B cell (primary cell): ENCODE measurements around the gene UNC119B. TPM values are rescaled to one million over a fixed set of nuclear protein-coding genes. Genes with fewer than 3 reads are reported as not detected.

ENCODE experiments used
- ATAC-seq: fragments of 200-7000 bp; cut with Tn5 transposase; one replicate; pipeline ENCODE4 v1.10.0; 2021; ENCODE audit warnings: low read depth, mild to moderate bottlenecking, moderate number of reproducible peaks, moderate library complexity
- CTCF ChIA-PET: fragments of 350-600 bp; sonication (Branson Sonifier 250); formaldehyde crosslinking; loops from one replicate; lab custom pipeline; 2021; ENCODE audit warnings: antibody characterized with exemption, inconsistent platforms; lab: Charles Lee
- POLR2A ChIA-PET: fragments of 350-600 bp; sonication (Branson Sonifier 250); formaldehyde crosslinking; loops from one replicate; lab custom pipeline; 2021; ENCODE audit warnings: antibody characterized with exemption; lab: Charles Lee
- DNase-seq: peaks from one replicate; pipeline ENCODE4 v3.0.0; 2013
- H2AFZ ChIP-seq: 2 replicates; pipeline ENCODE4 v1.6.1; 2012; ENCODE audit warnings: mild to moderate bottlenecking, low read depth, low read length; ENCODE audit not compliant: insufficient read depth, poor library complexity, severe bottlenecking
- H3K27ac ChIP-seq, 2 donors: 1 replicate in 1 of 2; 2 replicates in 1 of 2; pipeline ENCODE4 v1.5.1; 2012 to 2013; ENCODE audit warnings: low read length in 2 of 2, mild to moderate bottlenecking in 2 of 2, moderate library complexity in 1 of 2
- H3K27me3 ChIP-seq, 4 experiments: fragments of 200-600 bp in 1 of 4; sonication (generic) in 1 of 4; replicated peaks in 1 of 4; 1 replicate in 2 of 4; 2 replicates in 2 of 4; pipeline versions ENCODE4 v1.6.1 to v1.7.0; 2013 to 2016; ENCODE audit warnings: low read length in 3 of 4, mild to moderate bottlenecking in 2 of 4, mixed read lengths in 1 of 4, moderate library complexity in 1 of 4; ENCODE audit not compliant: insufficient read depth in 4 of 4, control insufficient read depth in 3 of 4; ENCODE audit errors: control extremely low read depth in 1 of 4
- H3K36me3 ChIP-seq, 2 experiments: replicated peaks in 1 of 2; 1 replicate in 1 of 2; 2 replicates in 1 of 2; pipeline versions ENCODE4 v1.6.1 to v1.7.1; 2013; ENCODE audit warnings: low read length in 1 of 2; ENCODE audit not compliant: insufficient read depth in 2 of 2, control insufficient read depth in 1 of 2; ENCODE audit errors: control extremely low read depth in 1 of 2, extremely low read depth in 1 of 2
- H3K4me1 ChIP-seq, 2 donors: fragments of 200-600 bp in 1 of 2; sonication (generic) in 1 of 2; 1 replicate in 1 of 2; 2 replicates in 1 of 2; pipeline versions ENCODE4 v1.5.1 to v1.6.1; 2013 to 2017; ENCODE audit warnings: low read length in 2 of 2; ENCODE audit not compliant: control insufficient read depth in 2 of 2, insufficient read depth in 2 of 2
- H3K4me2 ChIP-seq: replicated peaks from 2 replicates; pipeline ENCODE3; 2012; ENCODE audit warnings: mild to moderate bottlenecking, low read depth, low read length; ENCODE audit not compliant: poor library complexity, severe bottlenecking
- H3K4me3 ChIP-seq, 5 experiments: fragments of 200-600 bp in 1 of 5; sonication (generic) in 1 of 5; 1 replicate in 3 of 5; 2 replicates in 2 of 5; pipeline versions ENCODE4 v1.5.1 to v1.7.0; 2011 to 2016; ENCODE audit warnings: low read length in 4 of 5, mild to moderate bottlenecking in 4 of 5, low read depth in 2 of 5, control low read depth in 1 of 5, moderate library complexity in 1 of 5; ENCODE audit not compliant: insufficient read depth in 1 of 5; ENCODE audit errors: control extremely low read depth in 1 of 5, extremely low read depth in 1 of 5
- H3K79me2 ChIP-seq: fragments of 200-600 bp; sonication (generic); one replicate; pipeline ENCODE4 v1.6.0; 2016; ENCODE audit warnings: low read length; ENCODE audit not compliant: control insufficient read depth, insufficient read depth
- H3K9ac ChIP-seq: fragments of 200-600 bp; sonication (generic); 2 replicates; pipeline ENCODE4 v1.6.1; 2017; ENCODE audit warnings: mild to moderate bottlenecking, low read length, moderate library complexity
- H3K9me3 ChIP-seq, 3 donors: one replicate each; pipeline versions ENCODE4 v1.6.1 to v1.7.1; 2013; ENCODE audit warnings: low read length in 2 of 3; ENCODE audit not compliant: control insufficient read depth in 2 of 3, insufficient read depth in 1 of 3; ENCODE audit errors: control extremely low read depth in 1 of 3
- H4K20me1 ChIP-seq: 2 replicates; pipeline ENCODE4 v1.6.0; 2012; ENCODE audit warnings: mild to moderate bottlenecking, low read length; ENCODE audit not compliant: insufficient read depth, control insufficient read depth, poor library complexity, severe bottlenecking
- H3K27ac Mint-ChIP-seq: one replicate; pipeline ENCODE4 v1.8.0; 2021; ENCODE audit warnings: mixed read lengths
- H3K27me3 Mint-ChIP-seq: one replicate; pipeline ENCODE4 v1.8.0; 2021; ENCODE audit warnings: mixed read lengths
- H3K4me1 Mint-ChIP-seq: one replicate; pipeline ENCODE4 v1.8.0; 2021; ENCODE audit warnings: mixed read lengths
- H3K4me3 Mint-ChIP-seq: one replicate; pipeline ENCODE4 v1.8.0; 2021; ENCODE audit warnings: mixed read lengths
- H3K9me3 Mint-ChIP-seq: one replicate; pipeline ENCODE4 v1.8.0; 2022; ENCODE audit warnings: mixed read lengths; ENCODE audit not compliant: insufficient read depth
- CTCF ChIP-seq: fragments of 200-600 bp; IDR thresholded peaks from one replicate; pipeline ENCODE4 v1.8.0; 2022; ENCODE audit warnings: antibody characterized with exemption, mild to moderate bottlenecking
- EZH2 ChIP-seq: IDR thresholded peaks from 2 replicates; pipeline ENCODE4 v1.6.1; 2012; ENCODE audit warnings: borderline replicate concordance, low read depth, mild to moderate bottlenecking, moderate library complexity, low read length; ENCODE audit not compliant: insufficient read depth, poor library complexity, severe bottlenecking
- WGBS: methylation state at CpG from one replicate; pipeline ENCODE4 v1.1.5; 2013; ENCODE audit warnings: missing lambda C conversion rate; ENCODE audit not compliant: insufficient coverage; 5-methylcytosine and 5-hydroxymethylcytosine counted together
- intact Hi-C: fragments of 100-400 bp; cut with micrococcal nuclease; formaldehyde crosslinking; loops from one replicate; pipeline ENCODE4 v1.10.0; 2022
- polyA plus RNA-seq: library from polyadenylated mRNA; depleted of rRNA; stranded (reverse); fragments of >200 nt; gene quantifications from 2 replicates; pipeline ENCODE4 v1.2.3, GENCODE V29; 2012
- total RNA-seq, 2 donors: library from RNA; stranded (reverse); fragments of 120-200 nt in 1 of 2; gene quantifications; 1 replicate in 1 of 2; 2 replicates in 1 of 2; pipeline versions ENCODE4 v1.2.3 to v1.2.4, GENCODE V29; 2013 to 2022

UNC119B gene
- total and polyA plus RNA-seq, 2 donors (not counting 1 experiment from before 2014, with no cell fraction given): 7.2 to 22.7 TPM

- H3K4me1 ChIP-seq: no peaks in the 10 kb centered on the region
- no peak for TF ChIP-seq EZH2
- no peak for TF ChIP-seq CTCF
- ChIA-PET CTCF (no interaction called here), POLR2A (interaction anchor here (0.7 kb wide), 2 partner anchors 36 to 299 kb away, joined by 6 to 7 read pairs; no protein-coding TSS in a partner anchor)
- H3K27me3 ChIP-seq: no peaks in the 10 kb centered on the region
- no peaks in the 10 kb centered on the region for H4K20me1 ChIP-seq
- no peaks in the 10 kb centered on the region for H3K9me3 Mint-ChIP-seq
- WGBS: no CpG with 5 or more reads among the region's 3 CpGs
- H3K27ac Mint-ChIP-seq: no peak overlapping the region
- H2AFZ ChIP-seq: no peak overlapping the region
- H3K4me3 ChIP-seq: no peak overlapping the region
- H3K4me1 Mint-ChIP-seq: no peaks in the 10 kb centered on the region
- H3K27me3 Mint-ChIP-seq: no peaks in the 10 kb centered on the region
- ATAC-seq (no peak), DNase-seq (no peak)
- H3K79me2 ChIP-seq: no peaks in the 10 kb centered on the region
- no peaks in the 10 kb centered on the region for H3K9me3 ChIP-seq
- no peak overlapping the region for H3K4me2 ChIP-seq
- peaks cover 0 to 3% of the 10 kb centered on the region in 2 experiments for H3K36me3 ChIP-seq
- intact Hi-C loops: no loop called here
- H3K27ac ChIP-seq: no peak overlapping the region
- no peak overlapping the region for H3K4me3 Mint-ChIP-seq
- H3K9ac ChIP-seq: no peak overlapping the region
Observed at GRCh38 chr12:120735181-120735580, 24.9 kb downstream of the UNC119B start.

- H3K9me3 ChIP-seq: no peaks in the 10 kb centered on the region
- ATAC-seq (no peak), DNase-seq (no peak)
- no peaks in the 10 kb centered on the region for H3K27me3 Mint-ChIP-seq
- WGBS: 95% methylated on average over 38 of the region's 38 CpGs
- no peak overlapping the region for H3K9ac ChIP-seq
- H3K4me3 Mint-ChIP-seq: no peak overlapping the region
- H3K27me3 ChIP-seq: no peaks in the 10 kb centered on the region
- POLR2A ChIA-PET: interaction anchor here (0.6 kb wide), 2 partner anchors 9 to 239 kb away, joined by 3 to 5 read pairs; no protein-coding TSS in a partner anchor
- H3K4me1 Mint-ChIP-seq: no peaks in the 10 kb centered on the region
- H3K79me2 ChIP-seq: no peaks in the 10 kb centered on the region
- H3K4me1 ChIP-seq: no peaks in the 10 kb centered on the region
- H3K27ac ChIP-seq: no peak overlapping the region
- no peak overlapping the region for H2AFZ ChIP-seq
- TF ChIP-seq CTCF: no peak
- no peak for TF ChIP-seq EZH2
- peaks cover 0 to 3% of the 10 kb centered on the region in 2 experiments for H3K36me3 ChIP-seq
- H3K4me2 ChIP-seq: no peak overlapping the region
- H3K4me3 ChIP-seq: no peak overlapping the region
- CTCF ChIA-PET: no interaction called here
- intact Hi-C loops: no loop called here
- no peak overlapping the region for H3K27ac Mint-ChIP-seq
- H3K9me3 Mint-ChIP-seq: no peaks in the 10 kb centered on the region
- no peaks in the 10 kb centered on the region for H4K20me1 ChIP-seq
Observed at GRCh38 chr12:120736404-120737331, 26.4 kb downstream of the UNC119B start.
